ENCODE measurements around the gene EREG. TPM values are rescaled to one million over a fixed set of nuclear protein-coding genes. Genes with fewer than 3 reads are reported as not detected.

EREG gene
- total RNA-seq, 1 experiment from 2014 or later, result 34.0 TPM

GRCh38 chr4:74317616-74318246, 47.2 kb upstream of the EREG start:
- POLR2A ChIA-PET, result interaction anchor here (0.7 to 7.7 kb wide), 25 partner anchors 10 to 348 kb away, joined by 3 to 102 read pairs (median 4); partner anchors contain the start of genes AREG and EPGN
- H3K4me1 Mint-ChIP-seq (ENCODE audit: insufficient read depth, unreplicated experiment), result peaks cover 42% of the 10 kb centered on the region
- no peaks in the 10 kb centered on the region for H3K27me3 Mint-ChIP-seq (ENCODE audit: insufficient read depth, unreplicated experiment)
- H3K9me3 Mint-ChIP-seq (ENCODE audit: unreplicated experiment), result no peaks in the 10 kb centered on the region
- peak overlapping the region; percentile 52 for H3K27ac Mint-ChIP-seq (ENCODE audit: low read depth, unreplicated experiment)
- intact Hi-C loops (cut with micrococcal nuclease), result loop anchor here (10.0 kb wide), 1 partner anchor 393 kb away; no protein-coding TSS in a partner anchor
- DNase-seq (ENCODE audit: unreplicated experiment), result peak; percentile 81
- no peak overlapping the region for H3K4me3 Mint-ChIP-seq (ENCODE audit: unreplicated experiment)
- CTCF ChIA-PET, result interaction anchor here (0.6 to 5.0 kb wide), 7 partner anchors 20 to 615 kb away, joined by 3 to 29 read pairs (median 4); partner anchors contain the start of genes AREG and PARM1
- BruUV-seq (replicated peaks), result no TSS peak
- H3K36me3 Mint-ChIP-seq (ENCODE audit: insufficient read depth, unreplicated experiment), result peaks cover 74% of the 10 kb centered on the region
- TF ChIP-seq CTCF (IDR thresholded peaks at IDR 0.05; ENCODE audit: unreplicated experiment), result no peak

- intact Hi-C loops (cut with micrococcal nuclease), result loop anchor here (10.0 kb wide), 1 partner anchor 393 kb away; no protein-coding TSS in a partner anchor
- CTCF ChIA-PET, result interaction anchor here (0.6 to 5.0 kb wide), 14 partner anchors 20 to 614 kb away, joined by 3 to 77 read pairs (median 4); partner anchors contain the start of genes AREG and PARM1
- no TSS peak for BruUV-seq (replicated peaks)
These were observed 46.7 kb upstream of the EREG start for GRCh38 chr4:74318276-74318675.

GRCh38 chr4:74319470-74319869, 45.5 kb upstream of the EREG start:
- no peaks in the 10 kb centered on the region for H3K9me3 Mint-ChIP-seq (ENCODE audit: unreplicated experiment)
- BruUV-seq (replicated peaks), result no TSS peak
- H3K36me3 Mint-ChIP-seq (ENCODE audit: insufficient read depth, unreplicated experiment), result peaks cover 57% of the 10 kb centered on the region
- H3K27ac Mint-ChIP-seq (ENCODE audit: low read depth, unreplicated experiment), result no peak overlapping the region
- H3K27me3 Mint-ChIP-seq (ENCODE audit: insufficient read depth, unreplicated experiment), result no peaks in the 10 kb centered on the region
- DNase-seq (ENCODE audit: unreplicated experiment), result no peak
- no peak for TF ChIP-seq CTCF (IDR thresholded peaks at IDR 0.05; ENCODE audit: unreplicated experiment)
- ChIA-PET POLR2A (interaction anchor here (0.7 to 7.7 kb wide), 26 partner anchors 9 to 567 kb away, joined by 3 to 102 read pairs (median 6); partner anchors contain the start of genes AREG and EPGN), CTCF (interaction anchor here (0.6 to 5.0 kb wide), 29 partner anchors 10 to 1577 kb away, joined by 3 to 77 read pairs (median 4); no protein-coding TSS in a partner anchor)
- H3K4me1 Mint-ChIP-seq (ENCODE audit: insufficient read depth, unreplicated experiment), result peaks cover 42% of the 10 kb centered on the region
- intact Hi-C loops (cut with micrococcal nuclease), result loop anchor here (10.0 kb wide), 1 partner anchor 395 kb away; no protein-coding TSS in a partner anchor
- no peak overlapping the region for H3K4me3 Mint-ChIP-seq (ENCODE audit: unreplicated experiment)

More at GRCh38 chr4:74318276-74318675, 46.7 kb upstream of the EREG start:
- H3K27ac Mint-ChIP-seq (ENCODE audit: low read depth, unreplicated experiment), result no peak overlapping the region
- H3K4me1 Mint-ChIP-seq (ENCODE audit: insufficient read depth, unreplicated experiment), result peaks cover 42% of the 10 kb centered on the region
- no peak for DNase-seq (ENCODE audit: unreplicated experiment)
- H3K9me3 Mint-ChIP-seq (ENCODE audit: unreplicated experiment), result no peaks in the 10 kb centered on the region
- TF ChIP-seq CTCF (IDR thresholded peaks at IDR 0.05; ENCODE audit: unreplicated experiment), result no peak
- peaks cover 69% of the 10 kb centered on the region for H3K36me3 Mint-ChIP-seq (ENCODE audit: insufficient read depth, unreplicated experiment)
- no peak overlapping the region for H3K4me3 Mint-ChIP-seq (ENCODE audit: unreplicated experiment)
- H3K27me3 Mint-ChIP-seq (ENCODE audit: insufficient read depth, unreplicated experiment), result no peaks in the 10 kb centered on the region
- POLR2A ChIA-PET, result interaction anchor here (0.7 to 7.7 kb wide), 22 partner anchors 11 to 478 kb away, joined by 3 to 102 read pairs (median 4); partner anchors contain the start of genes AREG and EPGN

DNA sequence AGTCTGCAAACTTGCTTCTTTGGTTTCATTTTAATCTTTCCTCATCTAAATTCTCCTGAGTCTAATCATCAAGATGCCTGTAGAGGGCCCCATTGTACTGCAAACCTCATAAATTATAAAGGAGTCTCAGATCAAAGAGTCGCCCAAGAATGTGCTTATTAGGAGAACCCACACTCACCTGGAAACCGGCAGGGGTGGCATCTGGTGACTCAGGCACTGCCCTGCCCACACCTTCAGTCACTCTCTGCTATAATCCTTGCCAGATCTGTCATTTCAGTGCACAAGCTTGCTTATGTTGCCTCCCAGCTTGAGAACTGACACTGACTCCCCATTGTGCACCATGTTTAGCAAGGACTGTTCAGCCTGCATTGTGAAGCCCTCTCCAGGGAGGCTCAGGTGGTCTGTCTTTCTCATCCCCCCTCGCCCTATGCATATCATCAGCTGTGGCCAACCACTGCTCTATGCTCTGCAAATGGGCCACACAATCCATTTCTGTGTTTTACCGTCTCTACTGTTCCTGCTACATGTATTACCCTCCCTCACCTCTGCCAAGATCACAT, 44.3 kb upstream of the EREG start:
- no peak overlapping the region for H3K27ac Mint-ChIP-seq (ENCODE audit: low read depth, unreplicated experiment)
- CTCF ChIA-PET, result interaction anchor here (0.5 to 5.0 kb wide), 43 partner anchors 9 to 362 kb away, joined by 3 to 77 read pairs (median 4); partner anchors contain the start of gene EREG
- peaks cover 45% of the 10 kb centered on the region for H3K36me3 Mint-ChIP-seq (ENCODE audit: insufficient read depth, unreplicated experiment)
- peaks cover 36% of the 10 kb centered on the region for H3K4me1 Mint-ChIP-seq (ENCODE audit: insufficient read depth, unreplicated experiment)
- POLR2A ChIA-PET, result interaction anchor here (0.6 to 7.7 kb wide), 40 partner anchors 9 to 566 kb away, joined by 3 to 102 read pairs (median 6); partner anchors contain the start of genes AREG, EPGN and EREG
- H3K9me3 Mint-ChIP-seq (ENCODE audit: unreplicated experiment), result no peaks in the 10 kb centered on the region
- no peak overlapping the region for H3K4me3 Mint-ChIP-seq (ENCODE audit: unreplicated experiment)
- BruUV-seq (replicated peaks), result no TSS peak
- intact Hi-C loops (cut with micrococcal nuclease), result loop anchor here (1.0 to 2.0 kb wide), 6 partner anchors 54 to 355 kb away; partner anchors contain the start of gene AREG
- peak; percentile 67 for TF ChIP-seq CTCF (IDR thresholded peaks at IDR 0.05; ENCODE audit: unreplicated experiment)
- peak; percentile 90 for DNase-seq (ENCODE audit: unreplicated experiment)
- no peaks in the 10 kb centered on the region for H3K27me3 Mint-ChIP-seq (ENCODE audit: insufficient read depth, unreplicated experiment)
